ENCODE measurements around the gene LY6G5B.

LY6G5B gene

DNA sequence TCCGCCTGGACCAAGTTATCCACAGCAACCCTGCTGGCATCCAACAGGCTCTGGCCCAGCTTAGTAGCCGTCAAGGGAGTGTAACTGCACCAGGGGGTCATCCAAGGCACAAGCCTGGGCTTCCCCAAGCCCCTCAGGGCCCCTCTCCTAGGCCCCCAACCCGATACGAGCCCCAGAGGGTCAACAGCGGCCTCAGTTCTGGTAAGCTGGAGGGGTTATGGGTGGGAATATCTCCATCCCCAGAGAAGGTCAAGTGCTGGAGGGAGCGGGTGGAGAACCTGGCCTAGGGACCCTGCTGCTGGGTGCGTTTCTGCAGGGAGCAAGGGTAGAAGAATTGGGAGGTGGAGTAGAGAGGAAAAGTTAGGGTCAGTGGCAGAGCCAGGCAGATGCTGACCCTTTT is 36.3 kb upstream of the LY6G5B start:
- no peak for TF ChIP-seq CTCF (IDR thresholded peaks at IDR 0.05)
- no peak overlapping the region for H3K4me3 ChIP-seq
- no peak overlapping the region for H3K27ac ChIP-seq
- no peak for DNase-seq (ENCODE audit: low spot score)

- no peak overlapping the region for H3K27ac ChIP-seq
- H3K4me3 ChIP-seq, result no peak overlapping the region
- no peak for DNase-seq (ENCODE audit: low spot score)
- TF ChIP-seq CTCF (IDR thresholded peaks at IDR 0.05), result no peak
Observed at GRCh38 chr6:31634131-31634530, 35.6 kb upstream of the LY6G5B start.

- TF ChIP-seq CTCF (IDR thresholded peaks at IDR 0.05), result no peak
- H3K27ac ChIP-seq, result no peak overlapping the region
- no peak overlapping the region for H3K4me3 ChIP-seq
- DNase-seq (ENCODE audit: low spot score), result no peak
Observed at GRCh38 chr6:31634969-31635575, 34.7 kb upstream of the LY6G5B start.

DNA sequence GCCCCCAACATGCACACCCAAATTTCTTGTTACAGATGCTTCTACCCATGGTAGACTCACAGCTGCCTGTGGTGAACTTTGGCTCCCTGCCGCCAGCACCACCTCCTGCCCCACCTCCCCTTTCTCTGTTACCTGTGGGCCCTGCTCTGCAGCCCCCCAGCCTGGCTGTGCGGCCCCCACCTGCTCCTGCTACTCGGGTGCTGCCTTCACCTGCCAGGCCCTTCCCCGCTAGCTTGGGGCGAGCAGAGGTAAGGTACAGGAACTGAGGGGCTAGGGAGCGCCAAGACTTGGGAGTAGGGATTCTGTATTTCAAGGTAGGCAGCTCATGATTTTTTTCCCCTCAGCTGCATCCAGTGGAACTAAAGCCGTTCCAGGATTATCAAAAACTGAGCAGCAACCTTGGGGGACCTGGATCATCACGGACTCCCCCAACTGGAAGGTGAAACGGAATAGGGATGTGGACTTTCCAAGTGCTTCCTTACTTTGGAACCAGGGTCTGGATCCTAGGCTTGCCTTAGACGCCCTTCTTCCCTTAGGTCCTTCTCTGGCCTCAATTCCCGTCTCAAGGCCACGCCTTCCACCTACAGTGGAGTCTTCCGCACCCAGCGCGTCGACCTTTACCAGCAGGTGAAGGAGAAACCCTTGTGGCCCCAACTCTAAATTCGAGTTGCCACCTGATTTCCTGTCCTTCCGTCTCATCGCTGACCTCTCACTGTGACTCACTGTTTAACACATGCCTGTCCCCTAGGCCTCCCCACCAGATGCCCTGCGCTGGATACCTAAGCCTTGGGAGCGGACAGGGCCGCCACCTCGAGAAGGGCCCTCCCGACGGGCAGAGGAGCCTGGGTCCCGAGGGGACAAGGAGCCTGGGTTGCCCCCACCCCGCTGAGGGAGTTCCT is 32.8 kb upstream of the LY6G5B start:
- Histone ChIP-seq H3K27ac (no peak overlapping the region), H3K4me3 (no peak overlapping the region)
- no peak for TF ChIP-seq CTCF (IDR thresholded peaks at IDR 0.05)
- DNase-seq (ENCODE audit: low spot score), result no peak

DNA sequence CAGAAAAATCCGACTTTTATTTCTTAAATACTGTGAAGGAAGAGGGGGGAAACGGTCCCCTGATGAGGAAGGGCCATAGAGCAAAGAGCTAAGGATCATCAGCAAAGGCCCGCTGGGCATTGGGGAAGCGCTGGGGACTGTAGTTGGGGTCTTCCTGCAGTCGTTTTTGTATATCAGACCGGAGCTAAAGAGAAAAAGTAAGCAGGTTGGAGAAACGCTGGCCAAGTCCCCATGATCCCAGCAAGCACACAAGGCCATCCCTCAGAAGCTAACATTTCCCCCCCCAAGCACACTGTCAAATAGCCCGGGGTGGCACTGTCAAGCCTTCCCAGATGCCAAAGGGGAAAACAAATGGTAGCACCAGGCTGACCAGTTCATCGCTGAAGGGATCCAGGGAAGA is 30.7 kb upstream of the LY6G5B start:
- TF ChIP-seq CTCF (IDR thresholded peaks at IDR 0.05), result no peak
- Histone ChIP-seq H3K27ac (no peak overlapping the region), H3K4me3 (no peak overlapping the region)
- no peak for DNase-seq (ENCODE audit: low spot score)

- no peak overlapping the region for H3K4me3 ChIP-seq
- DNase-seq (ENCODE audit: low spot score), result no peak
- TF ChIP-seq CTCF (IDR thresholded peaks at IDR 0.05), result no peak
- no peak overlapping the region for H3K27ac ChIP-seq
Observed at GRCh38 chr6:31639449-31639861, 30.3 kb upstream of the LY6G5B start.

- no peak for DNase-seq (ENCODE audit: low spot score)
- Histone ChIP-seq H3K4me3 (no peak overlapping the region), H3K27ac (no peak overlapping the region)
- no peak for TF ChIP-seq CTCF (IDR thresholded peaks at IDR 0.05)
Observed at GRCh38 chr6:31640612-31641011, 29.2 kb upstream of the LY6G5B start.

All from coronary artery (tissue), 2 donors.